Hepatic stellate cell (primary cell): ENCODE data around the gene JUNB.

Experiments used
- DNase-seq: peaks from one replicate; pipeline ENCODE4 v3.0.0; 2011; ENCODE audit warnings: low spot score

The JUNB gene

DNA sequence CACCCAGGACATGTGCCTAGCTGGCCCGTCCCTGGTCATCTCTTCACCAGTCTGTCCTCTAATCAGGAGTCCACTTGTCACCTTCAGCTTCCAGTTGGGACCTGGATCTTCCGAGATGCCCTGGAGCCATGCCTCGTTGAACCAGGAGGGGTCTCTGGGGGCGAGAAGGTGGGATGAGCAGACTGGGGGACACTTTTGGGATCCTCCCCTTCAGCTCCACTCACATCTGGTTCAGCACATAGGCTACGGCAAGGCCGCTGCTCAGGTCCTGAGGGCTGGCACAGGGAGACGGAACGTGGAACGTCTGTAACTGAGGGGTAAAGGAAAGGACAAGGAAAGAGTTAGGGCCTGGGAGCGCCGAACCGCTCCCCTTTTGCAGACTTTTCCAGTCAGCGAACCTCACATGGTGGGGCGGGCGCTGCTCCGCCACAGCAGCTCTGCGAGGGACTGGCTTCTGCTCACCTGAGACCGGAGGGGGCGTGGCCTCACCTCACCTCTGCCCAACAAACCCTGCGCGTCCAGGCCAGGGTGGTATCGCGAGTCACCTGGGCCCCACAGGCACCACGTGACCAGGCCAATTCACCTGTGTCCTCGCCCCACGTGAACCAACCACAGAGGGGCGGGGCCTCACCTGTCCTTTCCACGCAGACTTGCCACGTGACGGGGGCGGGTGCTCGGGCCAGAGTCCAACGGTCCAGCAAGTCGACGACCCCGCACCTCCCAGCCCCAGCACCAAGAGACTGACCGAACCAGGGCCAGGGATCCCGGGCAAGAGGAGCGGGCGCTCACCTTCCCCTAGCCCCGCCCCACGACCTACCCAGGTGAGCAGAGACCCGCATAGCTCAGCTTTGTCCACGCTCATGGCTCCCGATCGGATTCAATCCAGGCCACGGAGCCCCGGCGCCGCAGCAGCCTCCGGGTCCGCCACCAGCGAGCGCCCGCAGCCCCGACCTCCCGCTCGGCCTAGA lies 16.4 kb upstream of the JUNB start, which contains the start of gene HOOK2:
TSS of gene HOOK2 (minus strand) at position 965 of the 968 bp plus-strand sequence. CDS start at position 862, 103 bp downstream.
- DNase-seq: no peak

DNA sequence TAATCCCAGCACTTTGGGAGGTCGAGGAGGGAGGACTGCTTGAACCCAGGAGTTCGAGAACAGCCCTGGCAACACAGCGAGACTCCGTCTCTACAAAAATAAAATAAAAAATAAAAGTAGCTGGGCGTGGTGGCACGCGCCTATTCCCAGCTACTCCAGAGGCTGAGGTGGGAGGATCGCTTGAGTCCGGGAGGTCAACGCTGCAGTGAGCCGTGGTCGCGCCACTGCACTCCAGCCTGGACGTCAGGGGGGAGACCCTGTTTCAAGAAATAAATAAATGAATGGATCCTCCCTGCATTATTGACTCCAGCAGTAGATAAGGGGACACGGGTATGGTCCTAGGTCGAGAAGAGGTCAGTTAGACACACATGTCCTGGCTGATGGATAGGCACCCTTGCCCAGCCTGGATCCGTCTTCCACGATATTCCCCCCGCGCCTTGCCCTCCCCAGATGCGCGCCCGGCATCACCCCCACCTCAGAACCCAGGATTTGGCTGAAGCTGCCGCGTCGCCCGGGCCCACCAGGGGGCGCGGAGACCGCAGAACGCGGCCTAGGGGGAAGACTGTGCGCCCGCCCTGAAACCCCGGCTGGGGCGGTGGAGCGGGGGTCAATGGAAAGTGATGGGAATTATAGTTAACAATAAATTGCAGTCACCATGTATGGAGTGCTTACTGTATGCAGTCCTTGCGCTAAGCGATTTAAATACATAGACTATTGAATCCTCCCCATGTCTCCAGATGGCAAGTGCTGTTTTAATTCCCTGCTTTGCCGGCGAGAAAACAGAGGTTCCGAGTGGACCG lies 13.9 kb upstream of the JUNB start:
- peak; percentile 86 for DNase-seq

DNA sequence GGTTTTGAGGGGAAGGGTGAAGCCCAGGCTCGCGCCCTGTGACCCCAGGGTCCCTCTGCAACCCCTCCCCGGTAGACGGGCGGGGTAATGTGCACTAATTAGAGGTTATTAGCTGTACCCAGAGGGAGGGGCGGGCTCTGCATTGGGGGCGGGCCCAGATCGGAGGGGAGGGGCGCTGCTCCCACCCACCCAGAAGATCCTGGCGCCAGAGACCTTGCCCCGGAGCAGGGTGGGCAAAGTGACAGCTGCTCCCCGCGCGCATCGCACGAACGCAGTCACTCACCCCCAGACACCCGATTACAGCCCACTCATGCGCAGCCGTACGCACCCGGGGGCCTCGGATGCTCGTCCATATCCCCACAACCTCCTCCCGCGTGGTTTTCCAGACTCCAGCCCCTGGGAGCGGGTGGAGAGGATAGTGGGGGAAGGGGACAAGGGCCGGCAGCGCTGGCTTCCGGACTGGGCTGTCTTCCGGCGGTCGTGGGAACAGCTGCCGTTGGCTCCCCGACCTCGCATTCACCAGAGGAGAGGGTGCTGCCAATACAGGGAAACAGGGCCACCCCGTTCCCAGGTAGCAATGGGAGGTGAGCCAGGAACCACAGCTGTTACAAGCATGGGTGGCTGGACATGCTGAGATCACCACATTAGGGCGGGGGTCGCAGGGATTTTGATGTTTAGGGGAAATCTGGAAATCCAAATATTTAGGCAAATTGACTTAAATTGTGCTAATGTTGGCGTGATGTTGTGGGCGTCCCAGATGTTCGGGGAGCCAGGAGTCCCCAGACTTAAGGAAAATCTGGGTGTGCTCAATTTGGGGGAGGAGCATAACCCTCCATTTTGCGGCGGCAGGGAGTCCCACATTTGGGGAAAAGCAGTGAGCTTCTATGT lies 13.0 kb upstream of the JUNB start:
- DNase-seq: peak; percentile 86

DNA sequence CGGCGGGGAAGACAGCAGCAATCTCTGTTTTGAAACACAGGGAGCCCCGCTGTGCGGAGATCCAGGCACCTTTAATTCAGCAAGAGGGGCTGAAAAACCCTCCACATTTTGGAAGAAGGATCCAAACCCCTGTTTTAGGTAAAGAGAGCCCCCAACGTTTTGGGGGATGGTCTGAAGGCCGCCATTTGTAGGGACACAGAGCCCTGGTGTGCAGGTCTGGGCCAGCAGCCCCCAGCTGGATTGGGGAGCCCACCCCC lies 12.5 kb upstream of the JUNB start:
- DNase-seq: no peak

DNA sequence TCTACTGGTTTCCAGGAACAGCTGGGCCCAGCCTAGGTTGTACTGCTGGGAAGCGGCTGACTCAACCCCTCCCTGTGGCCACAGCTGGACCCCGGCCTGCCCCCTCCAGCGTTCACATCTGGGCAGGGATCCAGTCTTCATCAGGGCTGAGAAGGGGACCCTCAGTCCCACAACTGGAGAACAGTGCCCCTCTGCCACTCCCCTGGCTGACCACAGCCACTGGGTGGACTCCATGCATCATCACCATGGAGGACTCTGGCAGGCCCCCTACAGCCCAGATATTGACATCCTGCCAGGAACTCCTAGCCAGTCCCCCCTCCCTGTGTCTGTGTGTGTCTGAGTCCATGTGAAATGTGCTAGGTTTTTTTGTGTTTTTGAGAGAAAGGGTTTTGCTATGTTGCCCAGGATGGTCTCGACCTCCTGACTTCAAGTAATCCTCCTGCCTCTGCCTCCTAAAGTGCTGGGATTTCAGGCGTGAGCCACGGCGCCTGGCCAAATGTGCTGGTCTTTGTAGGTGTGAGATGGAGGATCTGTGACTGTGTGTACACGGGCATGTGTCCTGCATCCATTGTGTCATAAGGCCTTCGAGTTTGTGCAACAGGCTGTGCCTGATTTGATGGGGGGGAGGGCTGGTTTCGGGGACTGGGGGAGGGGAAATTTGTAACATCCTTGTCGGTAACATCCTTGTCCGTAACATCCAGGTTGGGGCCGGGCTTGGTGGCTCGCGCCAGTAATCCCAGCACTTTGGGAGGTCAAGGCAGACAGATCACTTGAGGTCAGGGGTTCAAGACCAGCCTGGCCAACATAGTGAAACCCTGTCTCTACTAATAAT lies 11.9 kb upstream of the JUNB start:
- peak; percentile 73 for DNase-seq

DNA sequence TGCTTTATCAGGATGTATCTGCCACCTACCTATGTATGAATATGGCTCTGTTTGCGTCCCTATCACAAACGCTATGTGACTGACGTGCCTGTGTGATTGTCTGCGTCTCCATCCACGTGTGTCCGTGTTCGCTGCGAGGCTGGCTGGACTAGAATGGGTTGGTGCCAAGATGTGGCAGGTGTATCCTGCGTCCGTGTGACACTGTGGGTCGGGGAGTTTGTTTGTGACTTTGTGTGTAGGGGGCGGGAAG lies 9.2 kb upstream of the JUNB start:
- no peak for DNase-seq

DNA sequence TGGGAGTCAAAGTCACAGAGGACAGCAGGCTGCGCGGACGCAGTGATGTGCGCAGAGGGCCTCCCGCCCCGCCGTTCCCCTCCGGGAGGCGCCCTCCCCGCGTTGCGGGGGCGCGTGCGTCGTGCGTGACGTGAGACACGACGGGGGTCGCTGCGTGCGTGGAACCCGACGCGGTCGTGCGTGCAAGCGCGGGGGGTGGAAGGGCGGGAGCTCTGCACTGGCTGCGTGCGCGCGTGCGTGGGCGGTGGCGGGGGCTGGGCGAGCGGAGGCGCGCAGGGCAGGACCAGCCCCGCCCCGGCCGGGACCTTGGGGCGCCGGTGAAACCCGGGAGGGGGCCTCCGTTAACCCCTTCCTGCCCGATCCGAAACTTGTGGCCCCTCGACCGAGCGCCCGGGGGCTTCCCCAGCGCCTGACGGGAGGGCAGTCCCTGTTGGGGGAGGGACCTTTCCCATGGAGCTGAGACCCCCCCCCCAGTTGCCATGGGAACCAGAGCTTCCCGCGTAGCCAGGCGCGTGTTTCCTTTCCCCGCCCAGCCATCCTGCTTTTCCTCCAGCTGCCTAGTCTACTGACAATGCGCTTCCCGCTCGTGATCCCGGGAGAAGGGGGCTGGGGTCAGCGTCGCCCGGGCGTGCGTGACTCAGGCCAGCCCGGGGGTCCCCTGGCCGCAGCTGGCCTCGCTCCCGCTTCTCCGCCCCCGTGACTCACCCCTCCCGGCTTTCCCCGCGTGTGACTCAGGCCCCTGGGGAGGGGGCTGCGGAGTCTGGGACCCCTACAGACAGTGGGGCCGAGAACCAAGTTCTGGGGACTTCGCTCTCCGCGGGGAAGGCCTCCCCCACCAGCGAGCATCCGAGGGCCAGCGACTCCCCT lies 8.6 kb upstream of the JUNB start:
- peak; percentile 78 for DNase-seq

DNA sequence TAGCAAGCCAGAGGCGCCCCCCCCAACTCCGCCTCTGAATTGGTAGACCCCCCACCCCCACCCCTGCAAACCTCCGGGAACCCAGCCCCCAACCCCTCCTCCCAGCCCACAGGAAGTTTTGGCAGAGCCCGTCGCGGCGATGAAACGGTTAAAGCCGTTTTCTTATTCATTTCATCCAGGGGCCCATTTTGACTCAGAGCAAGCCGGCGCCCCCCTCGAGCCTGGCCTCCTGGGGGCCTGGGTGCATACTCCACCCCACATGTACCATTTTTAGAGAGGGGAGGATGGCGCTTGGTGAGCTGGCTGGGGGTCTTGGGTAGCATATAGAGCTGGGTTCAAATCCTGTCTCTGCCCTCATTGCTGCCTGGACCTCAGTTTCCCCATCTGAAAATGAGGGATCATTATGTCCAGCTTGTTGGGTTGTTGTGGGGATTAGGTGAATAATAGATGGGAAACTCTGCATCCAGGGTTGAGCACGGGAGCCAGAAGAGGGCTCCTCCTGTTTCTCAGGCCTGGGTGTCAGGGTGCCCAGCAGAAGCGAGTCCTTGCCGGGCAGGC lies 7.9 kb upstream of the JUNB start:
- no peak for DNase-seq

DNA sequence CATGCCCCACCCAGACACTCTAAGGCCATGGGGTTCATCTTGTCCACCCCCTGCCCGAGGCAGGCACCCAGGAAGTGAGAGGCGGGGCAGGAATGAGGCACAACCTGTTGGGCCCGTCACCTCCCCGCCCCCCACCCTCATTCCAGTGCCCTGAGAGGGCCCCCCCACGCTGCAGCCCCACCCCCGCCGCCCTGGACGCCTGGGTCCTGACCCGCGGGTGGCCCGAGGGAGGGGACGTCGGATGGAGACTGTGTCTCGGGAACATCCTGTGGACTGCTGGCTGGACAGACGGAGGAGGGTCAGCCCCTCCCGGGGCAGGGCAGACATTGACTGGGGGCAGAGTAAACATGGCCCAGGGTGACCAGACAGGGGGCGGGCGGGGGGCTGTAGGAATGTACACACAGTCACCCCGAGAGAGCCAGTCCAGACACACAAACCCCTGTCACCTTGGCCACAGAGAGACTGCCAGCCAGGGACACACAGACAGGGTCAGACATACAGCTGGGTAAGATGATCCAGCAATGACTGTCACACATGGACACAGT lies 7.4 kb upstream of the JUNB start:
- DNase-seq: no peak

DNA sequence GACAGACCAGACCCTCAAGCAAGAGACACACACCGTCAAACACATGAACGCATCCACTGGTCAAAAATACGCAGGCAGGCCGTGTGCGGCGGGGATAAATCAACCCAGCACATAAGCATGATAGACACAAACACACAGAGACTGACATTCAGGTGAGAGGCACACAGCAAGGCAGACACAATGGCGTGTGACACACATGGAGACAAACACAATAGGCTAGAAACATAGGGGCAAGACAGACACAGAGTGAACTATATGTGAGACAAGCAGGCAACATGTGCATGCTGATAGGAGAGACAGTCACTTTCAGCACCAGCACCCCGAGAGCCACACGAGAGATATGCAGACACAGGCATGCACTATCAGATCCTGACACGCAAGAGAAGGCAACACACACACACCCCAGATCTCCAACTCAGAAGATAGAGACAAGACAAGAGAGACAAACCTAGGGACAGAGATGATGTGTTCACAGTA lies 6.9 kb upstream of the JUNB start:
- peak; percentile 60 for DNase-seq

DNA sequence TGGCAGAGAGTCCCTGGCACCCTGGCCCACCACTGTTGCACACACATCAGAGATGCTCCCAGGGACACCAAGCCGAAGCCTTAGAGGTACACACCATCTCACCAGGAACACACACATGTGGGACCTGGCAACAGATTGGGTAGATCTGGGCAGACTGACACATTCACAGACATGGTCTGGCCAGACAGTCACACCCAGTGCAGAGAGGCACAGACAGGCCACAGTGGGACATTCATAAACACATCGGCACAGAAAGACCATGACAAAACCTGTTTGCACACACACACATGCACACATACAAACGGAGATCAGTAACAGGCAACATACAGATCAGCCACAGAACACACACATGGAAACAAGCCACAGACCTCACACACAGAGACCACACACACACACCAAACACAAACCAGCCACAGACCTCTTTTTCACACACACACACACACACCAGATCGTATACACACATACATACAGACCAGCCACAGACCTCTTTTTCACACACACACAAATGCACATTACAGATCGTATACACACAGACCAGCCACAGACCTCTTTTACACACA lies 6.3 kb upstream of the JUNB start:
- no peak for DNase-seq

DNA sequence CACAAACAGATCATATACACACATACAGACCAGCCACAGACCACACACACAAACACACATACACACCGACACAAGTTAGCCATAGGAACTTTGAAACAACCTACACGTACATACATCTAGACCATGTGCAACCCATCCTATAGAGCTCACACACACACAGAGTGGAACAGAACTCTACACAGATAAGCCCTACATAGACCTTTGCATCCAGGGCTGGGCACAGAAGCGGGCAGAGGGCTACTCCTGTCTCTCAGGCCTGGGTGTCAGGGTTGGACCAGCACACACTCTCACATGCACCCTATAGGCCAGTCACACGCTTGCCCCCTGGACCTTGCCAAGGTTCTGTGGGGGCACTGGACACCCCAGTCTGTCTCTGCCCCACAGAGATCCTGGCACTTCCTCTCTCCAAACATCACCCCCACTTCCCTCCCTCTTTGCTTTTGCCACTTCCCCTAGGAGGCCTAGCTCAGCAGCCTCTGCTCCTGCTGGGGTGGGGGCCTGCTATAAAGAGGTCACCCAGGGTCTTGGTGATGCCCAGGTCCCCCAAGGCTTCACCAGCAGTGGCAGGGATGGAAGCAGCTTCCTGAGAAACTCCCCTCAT lies 5.8 kb upstream of the JUNB start:
- no peak for DNase-seq

DNA sequence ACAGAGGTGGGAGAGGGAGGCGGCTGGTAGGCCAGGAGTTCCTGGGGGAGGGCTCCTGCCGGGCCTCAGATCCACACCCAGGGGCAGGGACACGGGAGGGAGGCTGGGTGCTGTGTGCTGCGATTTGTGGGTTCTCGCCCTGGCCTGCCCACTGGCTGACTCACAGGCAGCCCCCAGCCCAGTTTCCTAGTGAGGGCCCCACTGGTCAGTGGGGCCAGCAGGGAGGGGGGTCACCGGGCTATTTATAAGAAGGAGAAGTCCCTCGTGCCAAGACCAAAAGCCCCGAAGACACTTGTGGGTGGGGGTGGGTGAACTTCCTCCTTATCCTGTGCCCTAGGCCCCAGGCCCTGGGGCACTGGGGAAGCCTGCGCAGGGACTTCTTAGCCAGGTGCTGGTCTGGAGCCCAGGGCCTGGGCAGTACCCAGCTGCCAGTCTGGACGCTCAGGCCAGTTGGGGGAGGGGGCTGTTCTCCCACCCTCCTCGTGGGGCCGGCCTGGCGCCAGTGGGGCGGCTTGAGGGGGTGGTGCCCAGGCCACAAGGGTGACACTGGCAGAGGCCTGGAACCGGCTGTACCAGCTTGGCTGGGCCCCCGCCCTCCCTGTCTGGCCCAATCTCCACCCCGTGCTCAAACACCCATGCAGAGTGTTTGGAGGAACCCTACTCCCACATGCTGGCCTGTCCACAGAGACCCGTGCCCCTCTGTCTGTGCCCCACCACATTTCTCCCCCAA lies 5.0 kb upstream of the JUNB start:
- DNase-seq: no peak

DNA sequence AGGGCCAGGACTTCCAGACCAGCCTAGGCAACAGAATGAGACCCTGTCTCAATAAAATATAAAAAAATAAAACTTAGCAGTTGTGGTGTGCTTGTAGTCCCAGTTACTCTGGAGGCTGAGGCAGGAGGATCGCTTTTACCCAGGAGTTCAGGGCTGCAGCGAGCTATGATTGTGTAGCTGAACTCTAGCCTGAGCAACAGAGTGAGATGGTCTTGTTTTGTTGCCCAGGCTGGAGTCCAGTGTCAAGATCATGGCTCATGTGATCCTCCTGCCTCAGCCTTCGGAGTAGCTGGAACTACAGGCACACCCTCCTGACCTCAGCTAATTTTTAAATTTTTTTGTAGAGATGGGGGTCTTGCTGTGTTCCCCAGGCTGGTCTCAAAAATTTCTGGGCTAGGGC lies 4.3 kb upstream of the JUNB start:
- no peak for DNase-seq

DNA sequence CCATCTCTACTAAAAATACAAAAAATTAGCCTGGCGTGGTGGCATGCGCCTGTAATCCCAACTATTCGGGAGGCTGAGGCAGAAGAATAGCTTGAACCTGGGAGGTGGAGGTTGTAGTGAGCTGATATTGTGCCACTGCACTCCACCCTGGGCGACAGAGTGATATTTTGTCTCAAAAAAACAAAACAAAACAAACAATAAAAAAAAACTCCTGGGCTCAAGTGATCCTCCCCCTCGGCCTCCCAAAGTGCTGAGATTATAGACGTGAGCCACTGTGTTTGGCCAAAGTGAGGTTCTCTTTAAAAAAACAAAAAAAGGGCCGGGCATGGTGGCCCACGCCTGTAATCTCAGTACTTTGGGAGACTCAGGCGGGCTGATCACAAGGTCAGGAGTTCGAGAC lies 3.8 kb upstream of the JUNB start:
- DNase-seq: no peak

DNA sequence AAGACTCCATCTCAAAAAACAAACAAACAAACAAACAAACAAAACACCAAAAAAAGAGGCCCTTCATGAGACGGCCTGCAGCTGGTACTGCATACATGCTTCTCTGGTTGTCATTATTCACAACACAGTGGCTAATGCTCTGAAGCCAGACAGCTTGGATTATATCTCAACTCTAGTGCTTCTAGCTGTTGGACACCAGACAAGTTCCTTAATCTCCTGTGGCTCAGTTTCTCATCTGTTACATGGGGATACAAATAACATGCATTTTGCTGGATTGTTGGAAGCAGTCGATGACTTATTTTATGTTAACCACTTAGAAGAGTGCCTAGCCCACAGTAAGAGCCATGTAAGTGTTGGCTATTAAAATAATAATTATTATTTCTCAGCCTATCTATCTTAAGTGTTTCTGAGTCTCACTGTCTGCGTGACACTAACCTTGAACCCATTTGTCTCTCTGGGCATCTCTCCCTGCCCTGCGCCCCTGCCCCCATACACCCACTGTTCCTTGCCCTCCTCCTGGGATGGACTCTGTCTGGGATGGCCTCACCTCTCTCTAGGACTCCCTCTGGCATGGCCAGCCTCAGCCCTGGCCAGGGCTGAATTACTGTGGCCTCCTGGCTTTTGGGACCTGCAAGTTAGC lies 3.1 kb upstream of the JUNB start:
- DNase-seq: no peak

DNA sequence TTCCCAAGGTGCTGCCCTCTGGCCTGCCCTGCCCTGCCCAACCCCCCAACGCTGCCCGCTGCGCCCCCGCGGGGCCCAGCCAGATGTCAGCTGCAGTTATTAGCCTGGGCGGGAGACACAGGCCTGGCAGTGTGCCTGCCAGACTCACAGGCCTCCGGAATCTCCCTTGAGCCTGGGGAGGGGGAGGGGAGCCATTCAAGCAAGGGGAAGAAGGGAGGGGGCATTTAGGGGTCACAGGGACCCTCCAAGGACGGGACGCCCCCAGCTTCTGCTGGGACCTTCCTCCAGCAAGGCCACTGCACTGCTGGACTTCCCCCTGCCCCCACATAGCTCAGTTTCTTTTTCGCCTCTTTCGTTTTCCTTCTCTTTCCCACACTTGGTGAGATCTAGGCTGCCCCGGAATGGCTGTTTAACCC lies 2.6 kb upstream of the JUNB start:
- peak; percentile 75 for DNase-seq
